Activated naive CD4-positive, alpha-beta T cell treated with Interleukin-2 at 50 U/mL for 16 hours (primary cell): ENCODE results near the gene RGMA.

Experiments used
- DNase-seq: peaks from one replicate; pipeline ENCODE4 v3.0.0-alpha.2; 2020

Gene RGMA

GRCh38 chr15:93088981-93089726 lies at the start of gene RGMA:
TSS of gene RGMA (minus strand) at chr15:93089211. CDS start at chr15:93088932, 279 bp downstream.
- peak; percentile 3 for DNase-seq

GRCh38 chr15:93136606-93137005 lies 47.6 kb upstream of the RGMA start:
- DNase-seq = no peak

- no peak for DNase-seq
These were observed 47.0 kb upstream of the RGMA start for GRCh38 chr15:93135997-93136397.

- DNase-seq = no peak
These were observed 46.4 kb upstream of the RGMA start for GRCh38 chr15:93135459-93135858.

- DNase-seq = no peak
These were observed 42.6 kb upstream of the RGMA start for GRCh38 chr15:93131485-93132095.

GRCh38 chr15:93129702-93130488 lies 40.9 kb upstream of the RGMA start:
- DNase-seq = no peak

- DNase-seq = no peak
These were observed 38.3 kb upstream of the RGMA start for GRCh38 chr15:93127286-93127685.

- DNase-seq = no peak
These were observed 37.6 kb upstream of the RGMA start for GRCh38 chr15:93126599-93126998.

GRCh38 chr15:93126148-93126547 lies 37.1 kb upstream of the RGMA start:
- no peak for DNase-seq

- DNase-seq = no peak
These were observed 35.1 kb upstream of the RGMA start for GRCh38 chr15:93124126-93124525.

- DNase-seq = no peak
These were observed 33.2 kb upstream of the RGMA start for GRCh38 chr15:93121973-93122910.

GRCh38 chr15:93121107-93121506 lies 32.1 kb upstream of the RGMA start:
- no peak for DNase-seq

GRCh38 chr15:93118904-93119303 lies 29.9 kb upstream of the RGMA start:
- DNase-seq = no peak

GRCh38 chr15:93111451-93111850 lies 22.4 kb upstream of the RGMA start:
- no peak for DNase-seq

- no peak for DNase-seq
These were observed 21.6 kb upstream of the RGMA start for GRCh38 chr15:93110502-93111040.

- no peak for DNase-seq
These were observed 20.5 kb upstream of the RGMA start for GRCh38 chr15:93109336-93110102.

GRCh38 chr15:93107646-93108045 lies 18.6 kb upstream of the RGMA start:
- DNase-seq = no peak

GRCh38 chr15:93105485-93105884 lies 16.5 kb upstream of the RGMA start:
- DNase-seq = no peak

- no peak for DNase-seq
These were observed 14.8 kb upstream of the RGMA start for GRCh38 chr15:93103823-93104222.

- DNase-seq = no peak
These were observed 13.2 kb upstream of the RGMA start for GRCh38 chr15:93102211-93102610.

- no peak for DNase-seq
These were observed 4.8 kb upstream of the RGMA start for GRCh38 chr15:93093765-93094164.

- DNase-seq = no peak
These were observed 2.5 kb upstream of the RGMA start for GRCh38 chr15:93091465-93091864.
